ENCODE results near the gene FOXP4.

The FOXP4 gene

GRCh38 chr6:41602864-41603608, 56.9 kb downstream of the FOXP4 start:
- H3K79me1 ChIP-seq (replicated peaks; ENCODE audit: low read length, poor library complexity, severe bottlenecking): no peaks in the 10 kb centered on the region
- H4K91ac ChIP-seq (ENCODE audit: low read length): no peak overlapping the region
- H2AK5ac ChIP-seq (ENCODE audit: low read length, severe bottlenecking): peak overlapping the region; percentile 40
- peak overlapping the region in 1 of 2 experiments; percentile 59 for H3K4ac ChIP-seq (ENCODE audit: low read depth in 1 of 2, low read length in 2 of 2)
- peaks cover 2% of the 10 kb centered on the region for H3K4me1 ChIP-seq (ENCODE audit: control insufficient read depth, insufficient read depth, low read depth, low read length)
- H3K9ac ChIP-seq (ENCODE audit: low read length): peak overlapping the region; percentile 42
- 11% methylated on average over 13 of the region's 20 CpGs for WGBS
- no peak overlapping the region for H3K14ac ChIP-seq (ENCODE audit: low read length in 2 of 2)
- peaks cover 0 to 3% of the 10 kb centered on the region in 2 experiments for H3K27me3 ChIP-seq (ENCODE audit: control insufficient read depth in 1 of 2, insufficient read depth in 1 of 2, low read length in 2 of 2)
- peak overlapping the region; percentile 46 for H3K27ac ChIP-seq (ENCODE audit: low read length, poor library complexity, severe bottlenecking)
- no peak overlapping the region for H2BK120ac ChIP-seq (ENCODE audit: low read depth, low read length)
- H4K8ac ChIP-seq (ENCODE audit: low read length): no peak overlapping the region
- no peak overlapping the region for H3K23ac ChIP-seq (ENCODE audit: low read length in 2 of 2)
- H3K36me3 ChIP-seq (ENCODE audit: control insufficient read depth in 1 of 2, insufficient read depth in 2 of 2, low read depth in 1 of 2, low read length in 2 of 2): peaks cover 2 to 29% of the 10 kb centered on the region in 2 experiments
- peak overlapping the region in 1 of 2 experiments; percentile 34 for H3K18ac ChIP-seq (ENCODE audit: low read depth in 1 of 2, low read length in 2 of 2)
- peak overlapping the region; percentile 72 for H3K4me2 ChIP-seq (ENCODE audit: low read length, poor library complexity, severe bottlenecking)
- peak overlapping the region in 1 of 2 experiments; percentile 49 for H2BK12ac ChIP-seq (ENCODE audit: low read length in 2 of 2)
- peak overlapping the region; percentile 51 for H2AFZ ChIP-seq (ENCODE audit: low read depth, low read length)
- no peak overlapping the region for H2BK15ac ChIP-seq (ENCODE audit: low read depth, poor library complexity, severe bottlenecking)
- peak overlapping the region in 1 of 2 experiments; percentile 51 for H3K4me3 ChIP-seq (ENCODE audit: insufficient read depth in 1 of 2, low read depth in 1 of 2, low read length in 2 of 2)
- H2BK5ac ChIP-seq (ENCODE audit: low read depth, low read length, poor library complexity, severe bottlenecking): no peak overlapping the region
- DNase-seq: peak; percentile 83
- no peaks in the 10 kb centered on the region for H3K9me3 ChIP-seq (ENCODE audit: control insufficient read depth, low read length)

- no peak overlapping the region for H3K4me3 ChIP-seq (ENCODE audit: insufficient read depth in 1 of 2, low read depth in 1 of 2, low read length in 2 of 2)
- peak overlapping the region in 1 of 2 experiments; percentile 32 for H3K18ac ChIP-seq (ENCODE audit: low read depth in 1 of 2, low read length in 2 of 2)
- DNase-seq: no peak
- no peak overlapping the region for H3K23ac ChIP-seq (ENCODE audit: low read length in 2 of 2)
- no peak overlapping the region for H2BK5ac ChIP-seq (ENCODE audit: low read depth, low read length, poor library complexity, severe bottlenecking)
- H3K36me3 ChIP-seq (ENCODE audit: control insufficient read depth in 1 of 2, insufficient read depth in 2 of 2, low read depth in 1 of 2, low read length in 2 of 2): peaks cover under 1 to 20% of the 10 kb centered on the region in 2 experiments
- H3K27ac ChIP-seq (ENCODE audit: low read length, poor library complexity, severe bottlenecking): no peak overlapping the region
- peak overlapping the region in 1 of 2 experiments; percentile 67 for H2BK12ac ChIP-seq (ENCODE audit: low read length in 2 of 2)
- H3K79me1 ChIP-seq (replicated peaks; ENCODE audit: low read length, poor library complexity, severe bottlenecking): no peaks in the 10 kb centered on the region
- H3K14ac ChIP-seq (ENCODE audit: low read length in 2 of 2): no peak overlapping the region
- H4K91ac ChIP-seq (ENCODE audit: low read length): no peak overlapping the region
- H3K27me3 ChIP-seq (ENCODE audit: control insufficient read depth in 1 of 2, insufficient read depth in 1 of 2, low read length in 2 of 2): peaks cover 0 to 3% of the 10 kb centered on the region in 2 experiments
- no peak overlapping the region for H3K4me2 ChIP-seq (ENCODE audit: low read length, poor library complexity, severe bottlenecking)
- no peak overlapping the region for H4K8ac ChIP-seq (ENCODE audit: low read length)
- no peak overlapping the region for H2BK15ac ChIP-seq (ENCODE audit: low read depth, poor library complexity, severe bottlenecking)
- no peak overlapping the region for H3K4ac ChIP-seq (ENCODE audit: low read depth in 1 of 2, low read length in 2 of 2)
- peaks cover 2% of the 10 kb centered on the region for H3K4me1 ChIP-seq (ENCODE audit: control insufficient read depth, insufficient read depth, low read depth, low read length)
- 88% methylated on average over 5 of the region's 5 CpGs for WGBS
- no peaks in the 10 kb centered on the region for H3K9me3 ChIP-seq (ENCODE audit: control insufficient read depth, low read length)
- no peak overlapping the region for H2AK5ac ChIP-seq (ENCODE audit: low read length, severe bottlenecking)
- H3K9ac ChIP-seq (ENCODE audit: low read length): no peak overlapping the region
- no peak overlapping the region for H2AFZ ChIP-seq (ENCODE audit: low read depth, low read length)
- H2BK120ac ChIP-seq (ENCODE audit: low read depth, low read length): no peak overlapping the region
Observed at GRCh38 chr6:41604006-41604405, 57.8 kb downstream of the FOXP4 start.

- Histone ChIP-seq H2BK120ac (ENCODE audit: low read depth, low read length) (no peak overlapping the region), H2AFZ (ENCODE audit: low read depth, low read length) (no peak overlapping the region), H3K4me3 (ENCODE audit: insufficient read depth in 1 of 2, low read depth in 1 of 2, low read length in 2 of 2) (no peak overlapping the region), H3K9ac (ENCODE audit: low read length) (no peak overlapping the region), H3K4me2 (ENCODE audit: low read length, poor library complexity, severe bottlenecking) (no peak overlapping the region), H3K27me3 (ENCODE audit: control insufficient read depth in 1 of 2, insufficient read depth in 1 of 2, low read length in 2 of 2) (peaks cover 0 to 3% of the 10 kb centered on the region in 2 experiments), H3K27ac (ENCODE audit: low read length, poor library complexity, severe bottlenecking) (no peak overlapping the region), H3K79me1 (replicated peaks; ENCODE audit: low read length, poor library complexity, severe bottlenecking) (no peaks in the 10 kb centered on the region), H3K14ac (ENCODE audit: low read length in 2 of 2) (no peak overlapping the region), H2AK5ac (ENCODE audit: low read length, severe bottlenecking) (no peak overlapping the region), H3K23ac (ENCODE audit: low read length in 2 of 2) (no peak overlapping the region), H4K8ac (ENCODE audit: low read length) (no peak overlapping the region), H3K18ac (ENCODE audit: low read depth in 1 of 2, low read length in 2 of 2) (no peak overlapping the region), H3K4ac (ENCODE audit: low read depth in 1 of 2, low read length in 2 of 2) (no peak overlapping the region), H2BK15ac (ENCODE audit: low read depth, poor library complexity, severe bottlenecking) (no peak overlapping the region), H2BK12ac (ENCODE audit: low read length in 2 of 2) (no peak overlapping the region), H3K4me1 (ENCODE audit: control insufficient read depth, insufficient read depth, low read depth, low read length) (peaks cover 4% of the 10 kb centered on the region), H2BK5ac (ENCODE audit: low read depth, low read length, poor library complexity, severe bottlenecking) (no peak overlapping the region), H3K9me3 (ENCODE audit: control insufficient read depth, low read length) (no peaks in the 10 kb centered on the region), H4K91ac (ENCODE audit: low read length) (peak overlapping the region; percentile 69), H3K36me3 (ENCODE audit: control insufficient read depth in 1 of 2, insufficient read depth in 2 of 2, low read depth in 1 of 2, low read length in 2 of 2) (peaks cover 0 to 4% of the 10 kb centered on the region in 2 experiments)
- DNase-seq: no peak
- 81% methylated on average over 3 of the region's 3 CpGs for WGBS
Observed at GRCh38 chr6:41605649-41606048, 59.5 kb downstream of the FOXP4 start.

- Histone ChIP-seq H2BK5ac (ENCODE audit: low read depth, low read length, poor library complexity, severe bottlenecking) (no peak overlapping the region), H2AK5ac (ENCODE audit: low read length, severe bottlenecking) (no peak overlapping the region), H2BK120ac (ENCODE audit: low read depth, low read length) (no peak overlapping the region), H2AFZ (ENCODE audit: low read depth, low read length) (no peak overlapping the region), H3K36me3 (ENCODE audit: control insufficient read depth in 1 of 2, insufficient read depth in 2 of 2, low read depth in 1 of 2, low read length in 2 of 2) (no peaks in the 10 kb centered on the region), H4K8ac (ENCODE audit: low read length) (no peak overlapping the region), H2BK15ac (ENCODE audit: low read depth, poor library complexity, severe bottlenecking) (no peak overlapping the region), H3K4ac (ENCODE audit: low read depth in 1 of 2, low read length in 2 of 2) (no peak overlapping the region), H3K23ac (ENCODE audit: low read length in 2 of 2) (no peak overlapping the region), H3K79me1 (replicated peaks; ENCODE audit: low read length, poor library complexity, severe bottlenecking) (no peaks in the 10 kb centered on the region), H4K91ac (ENCODE audit: low read length) (no peak overlapping the region), H3K4me1 (ENCODE audit: control insufficient read depth, insufficient read depth, low read depth, low read length) (peaks cover 4% of the 10 kb centered on the region), H3K4me2 (ENCODE audit: low read length, poor library complexity, severe bottlenecking) (no peak overlapping the region), H3K4me3 (ENCODE audit: insufficient read depth in 1 of 2, low read depth in 1 of 2, low read length in 2 of 2) (no peak overlapping the region), H3K9ac (ENCODE audit: low read length) (no peak overlapping the region), H3K27ac (ENCODE audit: low read length, poor library complexity, severe bottlenecking) (no peak overlapping the region), H3K27me3 (ENCODE audit: control insufficient read depth in 1 of 2, insufficient read depth in 1 of 2, low read length in 2 of 2) (peaks cover 0 to 3% of the 10 kb centered on the region in 2 experiments), H3K18ac (ENCODE audit: low read depth in 1 of 2, low read length in 2 of 2) (no peak overlapping the region), H3K9me3 (ENCODE audit: control insufficient read depth, low read length) (no peaks in the 10 kb centered on the region), H2BK12ac (ENCODE audit: low read length in 2 of 2) (no peak overlapping the region), H3K14ac (ENCODE audit: low read length in 2 of 2) (no peak overlapping the region)
- DNase-seq: no peak
- 98% methylated on average over 3 of the region's 5 CpGs for WGBS
Observed at GRCh38 chr6:41607036-41607435, 60.9 kb downstream of the FOXP4 start.

Measured in mesenchymal stem cell (in vitro differentiated cells and primary cell).